ENCODE data around the gene NR2E1. TPM values are rescaled to one million over a fixed set of nuclear protein-coding genes. Genes with fewer than 3 reads are reported as not detected.

Gene NR2E1
- total and polyA plus RNA-seq, 2 experiments from 2014 or later, result not detected

DNA sequence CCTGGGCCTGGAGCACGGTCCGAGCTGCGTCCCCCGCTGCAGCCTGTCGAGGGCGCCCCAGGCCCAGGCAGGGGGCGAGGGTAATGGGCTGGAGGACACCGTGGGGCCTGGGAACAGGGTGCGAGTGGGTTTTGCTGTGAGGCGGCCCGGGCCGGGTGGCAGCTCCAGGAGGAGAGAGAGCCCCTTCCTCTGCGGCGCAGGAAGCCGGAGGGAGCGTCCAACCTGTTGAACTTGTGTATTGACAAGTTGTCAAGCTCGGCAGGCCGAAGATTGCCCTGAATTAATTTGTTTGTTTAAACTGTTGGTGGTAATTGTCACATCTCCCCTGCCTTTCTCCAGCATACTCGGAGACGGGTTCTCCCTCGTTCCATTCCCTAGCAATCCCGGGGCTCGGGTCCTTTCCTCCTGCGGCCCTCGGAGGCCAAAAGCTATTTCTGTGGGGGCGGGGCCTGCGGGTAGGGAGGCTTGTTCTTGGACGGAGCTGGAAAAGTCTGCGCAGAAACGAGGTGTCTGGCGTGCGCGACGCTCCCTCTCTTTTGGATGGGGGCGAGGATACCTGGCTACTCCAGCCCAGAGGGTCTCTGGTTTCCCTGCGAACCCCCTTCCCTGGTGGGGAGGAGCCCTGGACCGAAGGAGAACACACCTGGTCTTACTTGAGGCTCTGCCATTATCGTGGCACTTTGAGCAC lies 9.9 kb downstream of the NR2E1 start:
- ATAC-seq (peak; percentile 54), DNase-seq (ENCODE audit: low spot score) (peak; percentile 77)
- Histone ChIP-seq H3K27ac (ENCODE audit: low read depth) (no peak overlapping the region), H3K4me2 (peak overlapping the region; percentile 86), H3K4me1 (ENCODE audit: insufficient read depth) (peaks cover 73% of the 10 kb centered on the region), H3K79me2 (replicated peaks; ENCODE audit: insufficient read depth) (no peaks in the 10 kb centered on the region), H2AFZ (peak overlapping the region; percentile 49; the same call in 1 of the 2 replicates), H4K20me1 (replicated peaks; ENCODE audit: insufficient read depth) (peaks cover 39% of the 10 kb centered on the region), H3K9me2 (ENCODE audit: insufficient read depth) (no peaks in the 10 kb centered on the region), H3K36me3 (ENCODE audit: insufficient read depth) (no peaks in the 10 kb centered on the region), H3K27me3 (ENCODE audit: insufficient read depth) (peaks cover 86% of the 10 kb centered on the region), H3K4me3 (peak overlapping the region; percentile 53), H3F3A (replicated peaks; ENCODE audit: low read depth) (peaks cover 44% of the 10 kb centered on the region)
- H3K27ac Mint-ChIP-seq, result no peak overlapping the region
- H3K4me1 Mint-ChIP-seq, result peaks cover 55% of the 10 kb centered on the region
- peaks cover 92% of the 10 kb centered on the region for H3K27me3 Mint-ChIP-seq (ENCODE audit: insufficient read depth, low read depth, poor library complexity)
- peak overlapping the region; percentile 68 for H3K4me3 Mint-ChIP-seq
- TF ChIP-seq CREB1 (CRISPR knock-in tag; IDR thresholded peaks at IDR 0.05; ENCODE audit: low read depth) (no peak), EZH2phosphoT487 (IDR thresholded peaks at IDR 0.05; ENCODE audit: unreplicated experiment) (peak; percentile 2), ZNF331 (CRISPR knock-in tag; IDR thresholded peaks at IDR 0.05; ENCODE audit: low read depth) (no peak), ZNF114 (CRISPR knock-in tag; IDR thresholded peaks at IDR 0.05) (no peak), STAT1 (IDR thresholded peaks at IDR 0.05; ENCODE audit: unreplicated experiment) (no peak), EZH2 (IDR thresholded peaks at IDR 0.05; ENCODE audit: low read depth, unreplicated experiment) (peak; percentile 64), JUNB (IDR thresholded peaks at IDR 0.05; ENCODE audit: unreplicated experiment) (peak; percentile 19), POLR2AphosphoS5 (IDR thresholded peaks at IDR 0.05; ENCODE audit: low read depth) (no peak), NANOG (IDR thresholded peaks at IDR 0.05; ENCODE audit: borderline replicate concordance) (peak; percentile 25; the same call in 1 of the 2 replicates)
- TF ChIP-seq, protein P1, sequence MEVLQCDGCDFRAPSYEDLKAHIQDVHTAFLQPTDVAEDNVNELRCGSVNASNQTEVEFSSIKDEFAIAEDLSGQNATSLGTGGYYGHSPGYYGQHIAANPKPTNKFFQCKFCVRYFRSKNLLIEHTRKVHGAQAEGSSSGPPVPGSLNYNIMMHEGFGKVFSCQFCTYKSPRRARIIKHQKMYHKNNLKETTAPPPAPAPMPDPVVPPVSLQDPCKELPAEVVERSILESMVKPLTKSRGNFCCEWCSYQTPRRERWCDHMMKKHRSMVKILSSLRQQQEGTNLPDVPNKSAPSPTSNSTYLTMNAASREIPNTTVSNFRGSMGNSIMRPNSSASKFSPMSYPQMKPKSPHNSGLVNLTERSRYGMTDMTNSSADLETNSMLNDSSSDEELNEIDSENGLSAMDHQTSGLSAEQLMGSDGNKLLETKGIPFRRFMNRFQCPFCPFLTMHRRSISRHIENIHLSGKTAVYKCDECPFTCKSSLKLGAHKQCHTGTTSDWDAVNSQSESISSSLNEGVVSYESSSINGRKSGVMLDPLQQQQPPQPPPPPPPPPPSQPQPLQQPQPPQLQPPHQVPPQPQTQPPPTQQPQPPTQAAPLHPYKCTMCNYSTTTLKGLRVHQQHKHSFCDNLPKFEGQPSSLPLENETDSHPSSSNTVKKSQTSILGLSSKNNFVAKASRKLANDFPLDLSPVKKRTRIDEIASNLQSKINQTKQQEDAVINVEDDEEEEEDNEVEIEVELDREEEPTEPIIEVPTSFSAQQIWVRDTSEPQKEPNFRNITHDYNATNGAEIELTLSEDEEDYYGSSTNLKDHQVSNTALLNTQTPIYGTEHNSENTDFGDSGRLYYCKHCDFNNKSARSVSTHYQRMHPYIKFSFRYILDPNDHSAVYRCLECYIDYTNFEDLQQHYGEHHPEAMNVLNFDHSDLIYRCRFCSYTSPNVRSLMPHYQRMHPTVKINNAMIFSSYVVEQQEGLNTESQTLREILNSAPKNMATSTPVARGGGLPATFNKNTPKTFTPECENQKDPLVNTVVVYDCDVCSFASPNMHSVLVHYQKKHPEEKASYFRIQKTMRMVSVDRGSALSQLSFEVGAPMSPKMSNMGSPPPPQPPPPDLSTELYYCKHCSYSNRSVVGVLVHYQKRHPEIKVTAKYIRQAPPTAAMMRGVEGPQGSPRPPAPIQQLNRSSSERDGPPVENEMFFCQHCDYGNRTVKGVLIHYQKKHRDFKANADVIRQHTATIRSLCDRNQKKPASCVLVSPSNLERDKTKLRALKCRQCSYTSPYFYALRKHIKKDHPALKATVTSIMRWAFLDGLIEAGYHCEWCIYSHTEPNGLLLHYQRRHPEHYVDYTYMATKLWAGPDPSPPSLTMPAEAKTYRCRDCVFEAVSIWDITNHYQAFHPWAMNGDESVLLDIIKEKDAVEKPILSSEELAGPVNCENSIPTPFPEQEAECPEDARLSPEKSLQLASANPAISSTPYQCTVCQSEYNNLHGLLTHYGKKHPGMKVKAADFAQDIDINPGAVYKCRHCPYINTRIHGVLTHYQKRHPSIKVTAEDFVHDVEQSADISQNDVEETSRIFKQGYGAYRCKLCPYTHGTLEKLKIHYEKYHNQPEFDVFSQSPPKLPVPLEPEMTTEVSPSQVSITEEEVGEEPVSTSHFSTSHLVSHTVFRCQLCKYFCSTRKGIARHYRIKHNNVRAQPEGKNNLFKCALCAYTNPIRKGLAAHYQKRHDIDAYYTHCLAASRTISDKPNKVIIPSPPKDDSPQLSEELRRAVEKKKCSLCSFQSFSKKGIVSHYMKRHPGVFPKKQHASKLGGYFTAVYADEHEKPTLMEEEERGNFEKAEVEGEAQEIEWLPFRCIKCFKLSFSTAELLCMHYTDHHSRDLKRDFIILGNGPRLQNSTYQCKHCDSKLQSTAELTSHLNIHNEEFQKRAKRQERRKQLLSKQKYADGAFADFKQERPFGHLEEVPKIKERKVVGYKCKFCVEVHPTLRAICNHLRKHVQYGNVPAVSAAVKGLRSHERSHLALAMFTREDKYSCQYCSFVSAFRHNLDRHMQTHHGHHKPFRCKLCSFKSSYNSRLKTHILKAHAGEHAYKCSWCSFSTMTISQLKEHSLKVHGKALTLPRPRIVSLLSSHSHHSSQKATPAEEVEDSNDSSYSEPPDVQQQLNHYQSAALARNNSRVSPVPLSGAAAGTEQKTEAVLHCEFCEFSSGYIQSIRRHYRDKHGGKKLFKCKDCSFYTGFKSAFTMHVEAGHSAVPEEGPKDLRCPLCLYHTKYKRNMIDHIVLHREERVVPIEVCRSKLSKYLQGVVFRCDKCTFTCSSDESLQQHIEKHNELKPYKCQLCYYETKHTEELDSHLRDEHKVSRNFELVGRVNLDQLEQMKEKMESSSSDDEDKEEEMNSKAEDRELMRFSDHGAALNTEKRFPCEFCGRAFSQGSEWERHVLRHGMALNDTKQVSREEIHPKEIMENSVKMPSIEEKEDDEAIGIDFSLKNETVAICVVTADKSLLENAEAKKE (CRISPR knock-in tag; IDR thresholded peaks at IDR 0.05), result no peak
- TF ChIP-seq, protein P2, sequence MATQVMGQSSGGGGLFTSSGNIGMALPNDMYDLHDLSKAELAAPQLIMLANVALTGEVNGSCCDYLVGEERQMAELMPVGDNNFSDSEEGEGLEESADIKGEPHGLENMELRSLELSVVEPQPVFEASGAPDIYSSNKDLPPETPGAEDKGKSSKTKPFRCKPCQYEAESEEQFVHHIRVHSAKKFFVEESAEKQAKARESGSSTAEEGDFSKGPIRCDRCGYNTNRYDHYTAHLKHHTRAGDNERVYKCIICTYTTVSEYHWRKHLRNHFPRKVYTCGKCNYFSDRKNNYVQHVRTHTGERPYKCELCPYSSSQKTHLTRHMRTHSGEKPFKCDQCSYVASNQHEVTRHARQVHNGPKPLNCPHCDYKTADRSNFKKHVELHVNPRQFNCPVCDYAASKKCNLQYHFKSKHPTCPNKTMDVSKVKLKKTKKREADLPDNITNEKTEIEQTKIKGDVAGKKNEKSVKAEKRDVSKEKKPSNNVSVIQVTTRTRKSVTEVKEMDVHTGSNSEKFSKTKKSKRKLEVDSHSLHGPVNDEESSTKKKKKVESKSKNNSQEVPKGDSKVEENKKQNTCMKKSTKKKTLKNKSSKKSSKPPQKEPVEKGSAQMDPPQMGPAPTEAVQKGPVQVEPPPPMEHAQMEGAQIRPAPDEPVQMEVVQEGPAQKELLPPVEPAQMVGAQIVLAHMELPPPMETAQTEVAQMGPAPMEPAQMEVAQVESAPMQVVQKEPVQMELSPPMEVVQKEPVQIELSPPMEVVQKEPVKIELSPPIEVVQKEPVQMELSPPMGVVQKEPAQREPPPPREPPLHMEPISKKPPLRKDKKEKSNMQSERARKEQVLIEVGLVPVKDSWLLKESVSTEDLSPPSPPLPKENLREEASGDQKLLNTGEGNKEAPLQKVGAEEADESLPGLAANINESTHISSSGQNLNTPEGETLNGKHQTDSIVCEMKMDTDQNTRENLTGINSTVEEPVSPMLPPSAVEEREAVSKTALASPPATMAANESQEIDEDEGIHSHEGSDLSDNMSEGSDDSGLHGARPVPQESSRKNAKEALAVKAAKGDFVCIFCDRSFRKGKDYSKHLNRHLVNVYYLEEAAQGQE (IDR thresholded peaks at IDR 0.05; ENCODE audit: unreplicated experiment), result peak; percentile 27
- TF ChIP-seq, protein P3, sequence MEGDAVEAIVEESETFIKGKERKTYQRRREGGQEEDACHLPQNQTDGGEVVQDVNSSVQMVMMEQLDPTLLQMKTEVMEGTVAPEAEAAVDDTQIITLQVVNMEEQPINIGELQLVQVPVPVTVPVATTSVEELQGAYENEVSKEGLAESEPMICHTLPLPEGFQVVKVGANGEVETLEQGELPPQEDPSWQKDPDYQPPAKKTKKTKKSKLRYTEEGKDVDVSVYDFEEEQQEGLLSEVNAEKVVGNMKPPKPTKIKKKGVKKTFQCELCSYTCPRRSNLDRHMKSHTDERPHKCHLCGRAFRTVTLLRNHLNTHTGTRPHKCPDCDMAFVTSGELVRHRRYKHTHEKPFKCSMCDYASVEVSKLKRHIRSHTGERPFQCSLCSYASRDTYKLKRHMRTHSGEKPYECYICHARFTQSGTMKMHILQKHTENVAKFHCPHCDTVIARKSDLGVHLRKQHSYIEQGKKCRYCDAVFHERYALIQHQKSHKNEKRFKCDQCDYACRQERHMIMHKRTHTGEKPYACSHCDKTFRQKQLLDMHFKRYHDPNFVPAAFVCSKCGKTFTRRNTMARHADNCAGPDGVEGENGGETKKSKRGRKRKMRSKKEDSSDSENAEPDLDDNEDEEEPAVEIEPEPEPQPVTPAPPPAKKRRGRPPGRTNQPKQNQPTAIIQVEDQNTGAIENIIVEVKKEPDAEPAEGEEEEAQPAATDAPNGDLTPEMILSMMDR (conservative IDR thresholded peaks at IDR 0.05; ENCODE audit: low read depth in 2 of 2), result peak; percentile 68 to 89
- TF ChIP-seq, protein P4, sequence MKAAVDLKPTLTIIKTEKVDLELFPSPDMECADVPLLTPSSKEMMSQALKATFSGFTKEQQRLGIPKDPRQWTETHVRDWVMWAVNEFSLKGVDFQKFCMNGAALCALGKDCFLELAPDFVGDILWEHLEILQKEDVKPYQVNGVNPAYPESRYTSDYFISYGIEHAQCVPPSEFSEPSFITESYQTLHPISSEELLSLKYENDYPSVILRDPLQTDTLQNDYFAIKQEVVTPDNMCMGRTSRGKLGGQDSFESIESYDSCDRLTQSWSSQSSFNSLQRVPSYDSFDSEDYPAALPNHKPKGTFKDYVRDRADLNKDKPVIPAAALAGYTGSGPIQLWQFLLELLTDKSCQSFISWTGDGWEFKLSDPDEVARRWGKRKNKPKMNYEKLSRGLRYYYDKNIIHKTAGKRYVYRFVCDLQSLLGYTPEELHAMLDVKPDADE (IDR thresholded peaks at IDR 0.05), result no peak
- H3K36me3 Mint-ChIP-seq (ENCODE audit: low read depth), result no peaks in the 10 kb centered on the region
- H3K9me3 Mint-ChIP-seq, result no peaks in the 10 kb centered on the region; the same call in 2 of the 3 replicates
